Epithelial cell of proximal tubule (primary cell): Measurements from ENCODE around the gene BACE2. TPM values are rescaled to one million over a fixed set of nuclear protein-coding genes. Genes with fewer than 3 reads are reported as not detected.
A peak's percentile ranks its signal among the peaks of the same experiment; 100 is the strongest.

Experiments used
- DNase-seq: peaks from one replicate; pipeline ENCODE4 v3.0.0-alpha.2; 2011; ENCODE audit warnings: low read depth
- H3K4me3 ChIP-seq: 2 replicates; pipeline ENCODE4 v1.5.1; 2011; ENCODE audit warnings: low read depth, mild to moderate bottlenecking, low read length
- CTCF ChIP-seq: conservative IDR thresholded peaks from 2 replicates; pipeline ENCODE4 v1.5.1; 2012; ENCODE audit warnings: low read depth, mild to moderate bottlenecking, low read length
- total RNA-seq: library from RNA; depleted of rRNA; stranded (reverse); fragments of >200 nt; gene quantifications from 2 replicates; pipeline ENCODE4 v1.2.3, GENCODE V29; 2015

BACE2 gene
- total RNA-seq, 1 donor from 2014 or later: 60.9 TPM

GRCh38 chr21:41283211-41283818, 115.4 kb downstream of the BACE2 start:
- peak; percentile 51 for DNase-seq
- TF ChIP-seq CTCF: peak; percentile 86
- H3K4me3 ChIP-seq: no peak overlapping the region

- no peak for DNase-seq
- no peak for TF ChIP-seq CTCF
- H3K4me3 ChIP-seq: no peak overlapping the region
Measured at GRCh38 chr21:41289431-41289830, 121.5 kb downstream of the BACE2 start.

- DNase-seq: no peak
- H3K4me3 ChIP-seq: no peak overlapping the region
- TF ChIP-seq CTCF: no peak
Measured at GRCh38 chr21:41290106-41290799, 122.3 kb downstream of the BACE2 start.

GRCh38 chr21:41294548-41295231, 126.7 kb downstream of the BACE2 start:
- no peak for DNase-seq
- no peak for TF ChIP-seq CTCF

GRCh38 chr21:41295721-41296254, 127.8 kb downstream of the BACE2 start:
- no peak for TF ChIP-seq CTCF
- no peak for DNase-seq
- no peak overlapping the region for H3K4me3 ChIP-seq

More at GRCh38 chr21:41294548-41295231, 126.7 kb downstream of the BACE2 start:
- no peak overlapping the region for H3K4me3 ChIP-seq

- H3K4me3 ChIP-seq: no peak overlapping the region
- DNase-seq: no peak
- no peak for TF ChIP-seq CTCF
Measured at GRCh38 chr21:41302976-41303375, 135.0 kb downstream of the BACE2 start.
